Skeletal muscle tissue (tissue), 4 donors: ENCODE measurements around the gene SLC25A21. TPM values are rescaled to one million over a fixed set of nuclear protein-coding genes. Genes with fewer than 3 reads are reported as not detected.

Experiments used
- H3K27ac ChIP-seq: one replicate; pipeline ENCODE4 v1.7.0; 2013; ENCODE audit warnings: mild to moderate bottlenecking, low read depth, low read length, inconsistent platforms
- H3K27me3 ChIP-seq, 3 donors: one replicate each; pipeline ENCODE4 v1.7.0; 2013; ENCODE audit warnings: low read length in 3 of 3; ENCODE audit not compliant: control insufficient read depth in 3 of 3, insufficient read depth in 3 of 3
- H3K36me3 ChIP-seq, 3 donors: one replicate each; pipeline ENCODE4 v1.7.0; 2013; ENCODE audit warnings: low read length in 3 of 3; ENCODE audit not compliant: control insufficient read depth in 3 of 3, insufficient read depth in 3 of 3
- H3K4me1 ChIP-seq, 3 donors: one replicate each; pipeline ENCODE4 v1.7.0; 2013; ENCODE audit warnings: low read length in 3 of 3, mild to moderate bottlenecking in 3 of 3; ENCODE audit not compliant: control insufficient read depth in 3 of 3, insufficient read depth in 3 of 3
- H3K4me3 ChIP-seq, 3 donors: one replicate each; pipeline ENCODE4 v1.7.0; 2013; ENCODE audit warnings: low read length in 3 of 3
- H3K9ac ChIP-seq, 3 donors: one replicate each; pipeline ENCODE4 v1.7.0; 2013; ENCODE audit warnings: low read length in 3 of 3, mild to moderate bottlenecking in 3 of 3, moderate library complexity in 2 of 3, low read depth in 1 of 3
- H3K9me3 ChIP-seq, 3 donors: one replicate each; pipeline ENCODE4 v1.7.0; 2013; ENCODE audit warnings: low read length in 3 of 3; ENCODE audit not compliant: control insufficient read depth in 3 of 3
- total RNA-seq: library from RNA; depleted of rRNA; stranded (reverse); fragments of >200 nt; gene quantifications from one replicate; pipeline ENCODE4 v1.2.3, GENCODE V29; 2014
- donor health status: Osteomylitis.

Gene SLC25A21
- total RNA-seq, 1 donor from 2014 or later: 2.1 TPM

DNA sequence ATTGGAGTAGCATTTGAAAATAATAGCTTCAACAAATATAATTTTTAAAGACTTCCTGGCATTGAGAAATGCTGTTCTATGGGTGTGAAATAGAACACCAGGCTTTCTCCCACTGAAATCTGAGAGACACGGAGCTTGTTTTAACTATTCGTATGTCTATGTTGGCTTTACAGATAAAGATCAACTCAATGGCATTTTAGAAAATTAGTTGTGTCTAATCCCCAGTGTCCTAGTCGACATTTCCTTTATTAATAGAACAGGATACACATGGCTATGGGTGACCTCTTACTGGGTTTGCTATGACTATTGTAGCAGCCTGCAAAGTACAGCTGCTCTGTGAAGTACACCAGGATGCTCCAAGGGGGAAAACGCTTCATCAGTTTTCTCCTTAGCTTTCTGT lies 159.3 kb downstream of the SLC25A21 start:
- Histone ChIP-seq H3K36me3 (no peaks in the 10 kb centered on the region), H3K4me1 (no peaks in the 10 kb centered on the region), H3K9me3 (no peaks in the 10 kb centered on the region)

DNA sequence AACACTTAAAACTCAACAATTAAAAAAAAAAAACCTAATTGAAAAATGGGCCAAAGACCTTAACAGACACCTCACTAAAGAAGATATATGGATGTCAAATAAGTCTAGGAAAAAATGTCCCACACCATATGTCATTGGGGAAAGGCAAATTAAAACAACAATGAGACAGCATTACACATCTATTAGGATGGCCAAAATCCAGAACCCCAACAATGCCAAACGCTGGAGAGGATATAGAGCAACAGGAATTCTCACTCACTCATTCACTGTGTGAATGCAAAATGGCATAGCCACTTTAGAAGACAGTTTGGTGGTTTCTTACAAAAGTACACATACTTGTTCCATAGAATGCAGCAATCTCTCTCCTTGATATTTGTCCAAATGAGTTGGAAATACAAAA lies 173.7 kb downstream of the SLC25A21 start:
- Histone ChIP-seq H3K27ac (no peak overlapping the region), H3K27me3 (no peaks in the 10 kb centered on the region), H3K4me1 (no peaks in the 10 kb centered on the region), H3K4me3 (no peak overlapping the region), H3K36me3 (no peaks in the 10 kb centered on the region), H3K9ac (no peak overlapping the region), H3K9me3 (no peaks in the 10 kb centered on the region)

More for the DNA sequence above, 159.3 kb downstream of the SLC25A21 start:
- H3K27me3 ChIP-seq: no peaks in the 10 kb centered on the region
- no peak overlapping the region for H3K27ac ChIP-seq
- no peak overlapping the region for H3K9ac ChIP-seq
- H3K4me3 ChIP-seq: no peak overlapping the region

DNA sequence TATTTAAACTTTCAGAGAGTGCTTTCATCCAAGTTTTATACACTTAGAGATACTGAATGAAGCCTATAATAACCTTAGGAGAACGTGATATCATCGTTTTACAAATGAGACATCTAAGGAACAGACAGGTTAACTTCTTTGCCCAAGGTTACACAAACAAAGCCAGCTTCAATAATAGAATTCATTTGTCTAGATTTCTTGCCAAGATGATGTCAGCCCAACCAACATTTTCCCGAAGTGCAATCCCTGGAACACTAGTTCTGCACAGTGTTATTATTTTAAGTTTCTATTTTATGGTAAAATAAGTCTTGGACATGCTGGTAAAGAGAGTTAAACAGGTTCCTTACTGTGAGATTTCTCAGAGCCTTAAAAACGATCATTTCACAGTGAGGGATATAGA lies 174.6 kb downstream of the SLC25A21 start:
- Histone ChIP-seq H3K27ac (no peak overlapping the region), H3K9me3 (no peaks in the 10 kb centered on the region), H3K36me3 (no peaks in the 10 kb centered on the region), H3K9ac (no peak overlapping the region), H3K27me3 (no peaks in the 10 kb centered on the region), H3K4me3 (no peak overlapping the region), H3K4me1 (no peaks in the 10 kb centered on the region)

DNA sequence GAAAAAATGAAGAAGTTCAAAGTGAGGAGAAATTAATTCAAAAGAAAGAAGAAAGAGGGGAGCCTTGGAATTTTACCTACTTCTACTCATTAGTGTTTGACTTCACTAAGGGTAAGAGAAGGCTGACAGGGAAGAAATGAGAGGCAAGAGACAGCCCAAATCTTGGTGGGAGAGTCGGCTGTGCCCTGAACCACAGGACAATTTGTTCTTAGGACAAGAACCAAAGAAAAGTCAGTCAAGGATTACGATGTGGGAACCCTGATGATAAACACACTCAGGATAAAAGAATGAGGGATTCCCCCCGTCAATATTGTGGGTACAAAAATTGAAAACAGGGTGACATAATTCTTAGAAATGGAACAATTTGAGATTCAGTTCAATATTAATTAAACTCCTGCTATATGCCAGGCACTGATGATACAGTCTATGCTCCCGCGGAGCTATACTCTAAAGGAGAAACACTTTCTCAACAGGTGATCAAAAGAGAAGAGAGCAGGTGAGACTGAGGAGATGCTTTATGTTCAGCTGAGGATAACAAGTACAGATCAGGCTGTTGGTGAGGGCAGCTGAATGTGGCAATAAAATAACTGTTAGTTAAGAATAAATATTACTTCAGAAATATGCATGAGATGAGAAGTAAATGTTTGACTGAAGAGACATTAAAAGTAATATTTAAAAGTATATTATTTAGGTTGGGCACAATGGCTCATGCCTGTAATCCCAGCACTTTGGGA lies 175.4 kb downstream of the SLC25A21 start:
- Histone ChIP-seq H3K27ac (no peak overlapping the region), H3K9ac (no peak overlapping the region), H3K4me1 (no peaks in the 10 kb centered on the region), H3K27me3 (no peaks in the 10 kb centered on the region), H3K9me3 (no peaks in the 10 kb centered on the region), H3K36me3 (no peaks in the 10 kb centered on the region), H3K4me3 (no peak overlapping the region)

DNA sequence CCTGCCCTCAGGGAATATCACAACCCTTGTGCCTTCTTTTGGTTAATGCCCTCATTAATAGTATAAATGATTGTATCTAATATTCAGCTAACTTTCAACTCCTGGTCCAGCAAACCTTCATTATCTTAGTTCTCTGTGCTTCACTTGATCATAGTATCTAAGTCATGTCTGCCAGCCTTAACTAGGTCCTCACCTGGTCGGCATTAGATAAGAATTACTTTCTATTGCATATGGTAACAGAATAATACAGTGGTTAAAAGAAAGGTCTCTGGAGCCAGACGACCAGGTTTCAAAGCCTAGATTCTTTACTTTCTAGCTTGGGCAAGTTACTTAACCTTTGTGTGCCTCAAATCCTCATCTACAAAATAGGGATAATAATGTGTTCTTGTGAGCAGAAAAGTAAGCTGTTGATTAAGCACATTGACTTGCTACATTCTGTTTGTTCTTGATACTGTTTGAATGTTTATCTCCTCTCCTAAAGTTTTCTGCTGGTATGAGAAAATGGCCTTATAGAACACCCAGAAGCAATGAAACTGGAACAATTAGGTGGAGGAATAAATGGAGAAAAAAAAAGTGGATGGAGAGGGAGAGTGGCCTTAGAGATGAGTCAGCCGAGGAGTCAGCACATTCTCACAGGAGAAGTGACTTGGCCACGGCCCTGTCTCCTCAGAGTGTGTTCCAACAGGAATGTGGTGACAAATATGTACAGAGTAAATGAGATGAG lies 176.1 kb downstream of the SLC25A21 start:
- Histone ChIP-seq H3K27ac (no peak overlapping the region), H3K9ac (no peak overlapping the region), H3K4me1 (no peaks in the 10 kb centered on the region), H3K27me3 (no peaks in the 10 kb centered on the region), H3K9me3 (no peaks in the 10 kb centered on the region), H3K36me3 (no peaks in the 10 kb centered on the region), H3K4me3 (no peak overlapping the region)

DNA sequence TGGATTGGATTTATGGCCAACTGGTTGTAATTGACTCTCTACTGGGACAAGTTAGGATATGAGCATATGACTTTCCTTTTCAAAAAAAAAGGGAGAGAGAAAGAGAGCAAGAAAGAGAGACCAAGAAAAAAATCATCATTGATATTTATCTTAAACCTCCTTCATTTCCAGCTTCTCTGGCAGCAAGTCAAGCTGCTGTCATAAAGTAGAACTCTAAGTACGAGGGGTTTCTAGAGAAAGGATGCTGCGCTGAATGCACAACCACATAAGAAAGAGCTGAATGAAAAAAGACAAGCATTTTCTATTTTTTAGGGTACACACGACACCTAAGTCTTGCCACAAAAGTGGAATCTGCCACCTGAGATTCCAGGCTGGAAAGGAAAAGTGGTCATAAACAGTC lies 182.6 kb downstream of the SLC25A21 start:
- no peaks in the 10 kb centered on the region for H3K4me1 ChIP-seq

DNA sequence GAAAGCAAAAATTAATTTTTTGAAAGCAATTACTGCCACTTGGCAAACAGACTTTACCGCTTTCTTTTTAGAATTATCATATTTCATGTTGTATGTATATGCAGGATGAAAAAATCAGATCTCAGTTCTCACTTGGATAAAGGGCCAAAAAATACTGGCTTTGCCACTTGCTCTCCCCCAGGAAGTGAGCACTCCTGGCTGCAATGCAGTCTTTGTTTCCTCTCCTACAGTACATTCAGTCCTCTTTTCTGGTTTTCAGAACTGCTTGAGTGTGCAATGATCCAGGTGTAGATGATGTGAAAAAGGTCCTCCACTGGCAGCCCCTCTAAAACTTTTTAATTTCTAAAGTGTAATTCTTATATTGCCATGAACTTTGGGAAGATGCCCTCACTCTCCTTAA lies 183.4 kb downstream of the SLC25A21 start:
- Histone ChIP-seq H3K4me3 (no peak overlapping the region), H3K36me3 (no peaks in the 10 kb centered on the region), H3K9ac (no peak overlapping the region), H3K27ac (no peak overlapping the region), H3K4me1 (no peaks in the 10 kb centered on the region), H3K9me3 (no peaks in the 10 kb centered on the region), H3K27me3 (no peaks in the 10 kb centered on the region)

More for the DNA sequence above, 182.6 kb downstream of the SLC25A21 start:
- no peaks in the 10 kb centered on the region for H3K36me3 ChIP-seq
- H3K27me3 ChIP-seq: no peaks in the 10 kb centered on the region
- no peak overlapping the region for H3K4me3 ChIP-seq
- H3K9ac ChIP-seq: no peak overlapping the region
- no peaks in the 10 kb centered on the region for H3K9me3 ChIP-seq
- no peak overlapping the region for H3K27ac ChIP-seq

DNA sequence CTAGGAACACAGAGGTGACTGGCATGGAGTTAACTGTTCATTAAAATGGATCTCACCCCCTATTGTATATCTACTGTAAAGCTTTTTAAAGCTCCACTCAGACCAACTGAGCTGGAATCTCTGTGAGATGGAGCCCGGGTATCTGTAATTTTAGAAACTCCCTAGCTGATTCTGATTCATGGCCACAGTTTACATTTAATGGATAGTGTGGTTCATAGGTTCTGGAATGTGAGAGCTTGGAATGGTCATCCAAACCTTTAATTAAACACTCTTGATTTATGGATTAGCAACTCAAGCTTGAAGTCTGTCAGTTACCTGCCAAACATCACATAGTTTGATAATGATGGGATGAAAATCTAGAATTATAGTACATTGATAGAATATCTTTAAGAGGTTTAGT lies 183.8 kb downstream of the SLC25A21 start:
- no peak overlapping the region for H3K27ac ChIP-seq
- no peaks in the 10 kb centered on the region for H3K36me3 ChIP-seq
- no peaks in the 10 kb centered on the region for H3K4me1 ChIP-seq
- H3K9me3 ChIP-seq: no peaks in the 10 kb centered on the region
- no peaks in the 10 kb centered on the region for H3K27me3 ChIP-seq
- no peak overlapping the region for H3K4me3 ChIP-seq
- H3K9ac ChIP-seq: no peak overlapping the region

DNA sequence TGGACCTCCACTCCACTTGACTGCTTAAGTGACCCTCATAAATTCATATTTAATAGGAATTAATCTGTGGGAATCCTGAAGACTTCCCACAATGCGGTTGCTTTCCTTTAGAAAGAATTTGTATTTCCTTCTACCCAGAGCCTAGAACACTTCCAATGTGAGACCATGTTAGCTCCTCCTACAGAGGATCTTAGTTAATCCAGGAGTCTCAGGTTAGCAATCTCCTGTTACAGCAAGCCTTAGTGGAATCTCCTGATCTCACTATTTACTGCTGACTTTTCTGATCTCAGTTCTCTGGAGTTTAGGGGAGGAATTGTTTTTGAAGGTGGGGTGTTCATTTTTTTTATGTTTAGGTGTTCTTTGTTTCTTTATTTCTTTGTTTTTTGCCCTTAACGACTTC lies 186.0 kb downstream of the SLC25A21 start:
- Histone ChIP-seq H3K4me3 (no peak overlapping the region), H3K9ac (no peak overlapping the region), H3K9me3 (no peaks in the 10 kb centered on the region), H3K27ac (no peak overlapping the region), H3K36me3 (no peaks in the 10 kb centered on the region), H3K4me1 (no peaks in the 10 kb centered on the region), H3K27me3 (no peaks in the 10 kb centered on the region)

DNA sequence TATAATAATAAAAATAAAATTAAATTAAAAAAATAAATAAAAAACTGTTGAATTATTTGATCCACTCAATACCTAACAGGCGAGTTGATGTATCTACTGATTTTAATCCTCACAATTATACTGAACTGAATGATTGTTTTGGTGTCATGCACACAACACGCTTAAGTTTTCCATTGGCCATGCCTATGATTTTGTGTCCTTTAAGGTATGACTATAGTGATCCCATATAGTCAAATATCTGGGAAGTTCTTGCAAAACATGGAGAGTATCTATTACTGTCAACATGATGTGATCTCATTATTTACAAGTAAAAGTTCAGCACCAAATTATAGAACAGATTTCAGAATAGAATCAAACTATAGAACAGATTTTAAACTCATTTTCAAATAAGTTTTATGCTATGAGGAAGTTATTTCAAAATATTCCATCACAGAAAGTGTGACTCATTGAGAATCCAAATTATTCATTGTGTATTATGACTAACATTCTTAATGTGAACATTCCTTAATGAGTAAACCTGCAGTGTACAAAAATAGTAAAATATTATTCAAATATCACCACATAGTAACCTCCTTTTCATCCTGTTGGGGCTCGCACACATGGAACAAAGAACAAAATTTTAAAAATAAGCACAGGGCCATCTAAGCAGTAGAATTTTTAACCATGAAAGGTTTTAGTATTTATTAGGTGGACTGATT lies 190.4 kb downstream of the SLC25A21 start:
- Histone ChIP-seq H3K36me3 (no peaks in the 10 kb centered on the region), H3K27me3 (no peaks in the 10 kb centered on the region), H3K9me3 (no peaks in the 10 kb centered on the region), H3K9ac (no peak overlapping the region), H3K4me3 (no peak overlapping the region), H3K27ac (no peak overlapping the region), H3K4me1 (no peaks in the 10 kb centered on the region)
